ENCODE measurements around the gene UBXN10. TPM values are rescaled to one million over a fixed set of nuclear protein-coding genes. Genes with fewer than 3 reads are reported as not detected.

Gene UBXN10
- total RNA-seq, 1 experiment from 2014 or later = 0.05 TPM

GRCh38 chr1:20209471-20209870 is 23.6 kb downstream of the UBXN10 start:
- H3K27ac ChIP-seq (ENCODE audit: low read length) = no peak overlapping the region
- peaks cover 7% of the 10 kb centered on the region for H3K27me3 ChIP-seq (ENCODE audit: control insufficient read depth, insufficient read depth, low read length)
- H3K9me3 ChIP-seq (ENCODE audit: control insufficient read depth, insufficient read depth, low read depth, low read length) = no peaks in the 10 kb centered on the region
- no peak overlapping the region for H3K4me3 ChIP-seq (ENCODE audit: low read depth in 2 of 2, low read length in 2 of 2)
- DNase-seq (ENCODE audit: low read depth, low spot score) (no peak), ATAC-seq (no peak)
- no peaks in the 10 kb centered on the region; the same call in 1 of the 2 replicates for H3K36me3 ChIP-seq (ENCODE audit: control insufficient read depth, insufficient read depth, low read length)
- ChIA-PET CTCF (no interaction called here), POLR2A (no interaction called here)
- peaks cover 6% of the 10 kb centered on the region; the same call in 1 of the 2 replicates for H3K4me1 ChIP-seq (ENCODE audit: control insufficient read depth, insufficient read depth, low read length)
- in situ Hi-C loops (cut with HindIII; ENCODE audit: low pct_unique_long_range_greater_than_20kb, low sequenced_read_pairs) (no loop called here), intact Hi-C loops (cut with micrococcal nuclease; ENCODE audit: unreplicated experiment) (no loop called here)
- no peak for TF ChIP-seq REST (IDR thresholded peaks at IDR 0.05; ENCODE audit: insufficient read depth in 1 of 2, low read depth in 2 of 2, low read length in 1 of 2)
- no peak for TF ChIP-seq POLR2AphosphoS5 (IDR thresholded peaks at IDR 0.05; ENCODE audit: low read depth, low read length)
- TF ChIP-seq SIN3A (IDR thresholded peaks at IDR 0.05; ENCODE audit: borderline replicate concordance, insufficient read depth, low read depth, low read length) = no peak
- TF ChIP-seq CTCF (IDR thresholded peaks at IDR 0.05) = no peak
- TF ChIP-seq TCF7L2 (IDR thresholded peaks at IDR 0.05; ENCODE audit: low read depth, low read length) = no peak
- no TSS peak for BruUV-seq (replicated peaks)

- ATAC-seq (0 out of 2 replicates have a peak, but pooled peaks have one; percentile 6), DNase-seq (ENCODE audit: low read depth, low spot score) (no peak)
- BruUV-seq (replicated peaks) = no TSS peak
- in situ Hi-C loops (cut with HindIII; ENCODE audit: low pct_unique_long_range_greater_than_20kb, low sequenced_read_pairs) = no loop called here
- TF ChIP-seq POLR2AphosphoS5 (IDR thresholded peaks at IDR 0.05; ENCODE audit: low read depth, low read length) = no peak
- TF ChIP-seq SIN3A (IDR thresholded peaks at IDR 0.05; ENCODE audit: borderline replicate concordance, insufficient read depth, low read depth, low read length) = no peak
- TF ChIP-seq CTCF (IDR thresholded peaks at IDR 0.05) = no peak
- no peak for TF ChIP-seq REST (IDR thresholded peaks at IDR 0.05; ENCODE audit: insufficient read depth in 1 of 2, low read depth in 2 of 2, low read length in 1 of 2)
- no peak for TF ChIP-seq TCF7L2 (IDR thresholded peaks at IDR 0.05; ENCODE audit: low read depth, low read length)
- ChIA-PET POLR2A (interaction anchor here (0.7 kb wide), 1 partner anchor 12 kb away, joined by 3 read pairs; no protein-coding TSS in a partner anchor), CTCF (interaction anchor here (0.6 kb wide), 1 partner anchor 19 kb away, joined by 3 read pairs; no protein-coding TSS in a partner anchor)
- Histone ChIP-seq H3K27me3 (ENCODE audit: control insufficient read depth, insufficient read depth, low read length) (peaks cover 18% of the 10 kb centered on the region), H3K4me1 (ENCODE audit: control insufficient read depth, insufficient read depth, low read length) (peaks cover 6% of the 10 kb centered on the region; the same call in 1 of the 2 replicates), H3K9me3 (ENCODE audit: control insufficient read depth, insufficient read depth, low read depth, low read length) (no peaks in the 10 kb centered on the region), H3K36me3 (ENCODE audit: control insufficient read depth, insufficient read depth, low read length) (no peaks in the 10 kb centered on the region; the same call in 1 of the 2 replicates), H3K27ac (ENCODE audit: low read length) (no peak overlapping the region), H3K4me3 (ENCODE audit: low read depth in 2 of 2, low read length in 2 of 2) (no peak overlapping the region)
- intact Hi-C loops (cut with micrococcal nuclease; ENCODE audit: unreplicated experiment) = loop anchor here (10.0 kb wide), 1 partner anchor 174 kb away; no protein-coding TSS in a partner anchor
Measured at GRCh38 chr1:20210736-20211460, 25.0 kb downstream of the UBXN10 start.
